T-helper 9 cell (primary cell): ENCODE measurements around the gene GALNT18.

Source experiments
- DNase-seq: peaks from one replicate; pipeline ENCODE4 v3.0.0-alpha.2; 2020

Gene GALNT18

GRCh38 chr11:11622772-11623171 lies 967 bp upstream of the GALNT18 start:
- no peak for DNase-seq

- no peak for DNase-seq
Observed at GRCh38 chr11:11622340-11622706, 518 bp upstream of the GALNT18 start.

GRCh38 chr11:11620921-11621572 lies 758 bp downstream of the GALNT18 start:
- DNase-seq = no peak

GRCh38 chr11:11620173-11620920 lies 1.5 kb downstream of the GALNT18 start:
- DNase-seq = no peak

- no peak for DNase-seq
Observed at GRCh38 chr11:11618973-11619435, 2.8 kb downstream of the GALNT18 start.

- no peak for DNase-seq
Observed at GRCh38 chr11:11615086-11615485, 6.7 kb downstream of the GALNT18 start.

GRCh38 chr11:11612439-11612838 lies 9.4 kb downstream of the GALNT18 start:
- DNase-seq = no peak

- no peak for DNase-seq
Observed at GRCh38 chr11:11611381-11611780, 10.4 kb downstream of the GALNT18 start.

GRCh38 chr11:11608783-11609232 lies 13.0 kb downstream of the GALNT18 start:
- DNase-seq = no peak

GRCh38 chr11:11607772-11608171 lies 14.0 kb downstream of the GALNT18 start:
- no peak for DNase-seq

GRCh38 chr11:11605821-11606450 lies 15.9 kb downstream of the GALNT18 start:
- no peak for DNase-seq

- DNase-seq = no peak
Observed at GRCh38 chr11:11605181-11605580, 16.6 kb downstream of the GALNT18 start.

- DNase-seq = no peak
Observed at GRCh38 chr11:11604370-11604990, 17.3 kb downstream of the GALNT18 start.

GRCh38 chr11:11602011-11602410 lies 19.8 kb downstream of the GALNT18 start:
- DNase-seq = no peak

- DNase-seq = no peak
Observed at GRCh38 chr11:11600288-11600687, 21.5 kb downstream of the GALNT18 start.

GRCh38 chr11:11598243-11598642 lies 23.6 kb downstream of the GALNT18 start:
- no peak for DNase-seq

- DNase-seq = no peak
Observed at GRCh38 chr11:11594162-11594561, 27.6 kb downstream of the GALNT18 start.

- DNase-seq = no peak
Observed at GRCh38 chr11:11592146-11592684, 29.6 kb downstream of the GALNT18 start.

- no peak for DNase-seq
Observed at GRCh38 chr11:11589437-11589836, 32.4 kb downstream of the GALNT18 start.

GRCh38 chr11:11588891-11589290 lies 32.9 kb downstream of the GALNT18 start:
- no peak for DNase-seq

- DNase-seq = no peak
Observed at GRCh38 chr11:11588243-11588642, 33.6 kb downstream of the GALNT18 start.

- no peak for DNase-seq
Observed at GRCh38 chr11:11587122-11587521, 34.7 kb downstream of the GALNT18 start.

- no peak for DNase-seq
Observed at GRCh38 chr11:11586465-11586864, 35.3 kb downstream of the GALNT18 start.
